ENCODE measurements around the gene TMIGD2. TPM values are rescaled to one million over a fixed set of nuclear protein-coding genes. Genes with fewer than 3 reads are reported as not detected.

TMIGD2 gene
- total and polyA plus RNA-seq, 2 of the 4 experiments (the other 2 are of a cell fraction), result not detected

DNA sequence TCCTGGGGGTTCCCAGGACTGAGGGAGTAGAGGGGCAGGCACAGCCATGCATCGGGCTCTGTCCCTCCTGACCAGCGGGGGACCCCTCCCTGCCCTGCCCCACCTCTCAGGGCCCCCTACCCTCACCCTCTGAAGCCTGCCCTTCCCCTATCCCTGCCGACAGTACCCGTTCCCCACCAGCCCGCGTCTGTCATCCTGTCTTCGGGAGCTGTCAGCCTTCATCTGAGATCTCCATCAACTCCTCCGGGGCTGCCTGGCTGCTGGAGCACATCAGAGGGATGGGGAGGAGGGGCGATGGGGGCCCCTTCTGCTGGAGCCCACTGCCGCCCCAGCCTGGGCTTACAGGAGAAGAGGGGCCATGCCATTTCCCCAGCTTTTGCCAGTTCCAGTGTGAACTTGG is 29.3 kb downstream of the TMIGD2 start:
- Histone ChIP-seq H3K9me1 (ENCODE audit: insufficient read depth, low read length) (no peaks in the 10 kb centered on the region), H3K4me3 (ENCODE audit: insufficient read depth, low read depth, low read length) (no peak overlapping the region), H3K9me3 (ENCODE audit: control insufficient read depth, insufficient read depth, low read length) (peaks cover 2% of the 10 kb centered on the region; the same call in 1 of the 2 replicates), H3K36me3 (ENCODE audit: control insufficient read depth, insufficient read depth, low read length) (peaks cover 11% of the 10 kb centered on the region), H3K23ac (ENCODE audit: low read depth, low read length) (no peak overlapping the region), H3K9ac (ENCODE audit: low read depth, low read length) (no peak overlapping the region), H4K8ac (ENCODE audit: low read depth in 2 of 2, low read length in 2 of 2) (no peak overlapping the region), H4K91ac (ENCODE audit: insufficient read depth, low read depth, low read length) (no peak overlapping the region), H2AK9ac (replicated peaks; ENCODE audit: low read depth, low read length, poor library complexity) (no peak overlapping the region), H2BK20ac (ENCODE audit: low read depth, low read length) (no peak overlapping the region), H3K14ac (replicated peaks; ENCODE audit: low read depth, low read length) (no peak overlapping the region), H3K27me3 (ENCODE audit: control insufficient read depth, insufficient read depth, low read length) (peaks cover 6% of the 10 kb centered on the region), H3K4me1 (ENCODE audit: control insufficient read depth, insufficient read depth, low read length) (no peaks in the 10 kb centered on the region), H4K5ac (ENCODE audit: low read depth, low read length) (no peak overlapping the region), H2BK120ac (ENCODE audit: low read depth, low read length) (no peak overlapping the region), H3K56ac (ENCODE audit: extremely low read depth, insufficient read depth, low read length) (no peak overlapping the region), H2BK5ac (ENCODE audit: low read depth, low read length, poor library complexity, severe bottlenecking) (no peak overlapping the region), H3K27ac (ENCODE audit: insufficient read depth, low read length) (no peak overlapping the region), H3K79me1 (ENCODE audit: low read depth in 1 of 2, low read length in 2 of 2) (no peaks in the 10 kb centered on the region), H2BK15ac (ENCODE audit: low read depth, low read length) (no peak overlapping the region), H3K4me2 (ENCODE audit: low read depth, low read length) (no peak overlapping the region), H2AK5ac (ENCODE audit: low read depth, low read length) (no peak overlapping the region), H3K4ac (ENCODE audit: low read depth, low read length) (no peak overlapping the region), H3K18ac (ENCODE audit: low read depth, low read length) (no peak overlapping the region), H4K20me1 (ENCODE audit: insufficient read depth, low read length) (no peaks in the 10 kb centered on the region), H2AFZ (replicated peaks; ENCODE audit: low read length, poor library complexity) (no peak overlapping the region)
- TF ChIP-seq MAZ (IDR thresholded peaks at IDR 0.05; ENCODE audit: borderline replicate concordance, low read depth, low read length) (no peak), CHD1 (IDR thresholded peaks at IDR 0.05; ENCODE audit: low read depth, low read length) (no peak), MAFK (IDR thresholded peaks at IDR 0.05; ENCODE audit: low read depth, low read length) (no peak), BHLHE40 (IDR thresholded peaks at IDR 0.05; ENCODE audit: low read depth, low read length) (no peak), CEBPB (IDR thresholded peaks at IDR 0.05; ENCODE audit: low read depth, low read length) (no peak), POLR2A (IDR thresholded peaks at IDR 0.05; ENCODE audit: low read depth, low read length) (no peak), MXI1 (IDR thresholded peaks at IDR 0.05; ENCODE audit: borderline replicate concordance, low read depth, low read length) (no peak), SMC3 (IDR thresholded peaks at IDR 0.05; ENCODE audit: low read depth, low read length) (no peak)
- TF ChIP-seq, protein P1, sequence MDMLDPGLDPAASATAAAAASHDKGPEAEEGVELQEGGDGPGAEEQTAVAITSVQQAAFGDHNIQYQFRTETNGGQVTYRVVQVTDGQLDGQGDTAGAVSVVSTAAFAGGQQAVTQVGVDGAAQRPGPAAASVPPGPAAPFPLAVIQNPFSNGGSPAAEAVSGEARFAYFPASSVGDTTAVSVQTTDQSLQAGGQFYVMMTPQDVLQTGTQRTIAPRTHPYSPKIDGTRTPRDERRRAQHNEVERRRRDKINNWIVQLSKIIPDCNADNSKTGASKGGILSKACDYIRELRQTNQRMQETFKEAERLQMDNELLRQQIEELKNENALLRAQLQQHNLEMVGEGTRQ (IDR thresholded peaks at IDR 0.05; ENCODE audit: low read depth, low read length), result no peak
- TF ChIP-seq, protein P2, sequence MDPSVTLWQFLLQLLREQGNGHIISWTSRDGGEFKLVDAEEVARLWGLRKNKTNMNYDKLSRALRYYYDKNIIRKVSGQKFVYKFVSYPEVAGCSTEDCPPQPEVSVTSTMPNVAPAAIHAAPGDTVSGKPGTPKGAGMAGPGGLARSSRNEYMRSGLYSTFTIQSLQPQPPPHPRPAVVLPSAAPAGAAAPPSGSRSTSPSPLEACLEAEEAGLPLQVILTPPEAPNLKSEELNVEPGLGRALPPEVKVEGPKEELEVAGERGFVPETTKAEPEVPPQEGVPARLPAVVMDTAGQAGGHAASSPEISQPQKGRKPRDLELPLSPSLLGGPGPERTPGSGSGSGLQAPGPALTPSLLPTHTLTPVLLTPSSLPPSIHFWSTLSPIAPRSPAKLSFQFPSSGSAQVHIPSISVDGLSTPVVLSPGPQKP (IDR thresholded peaks at IDR 0.05; ENCODE audit: borderline replicate concordance, low read depth, low read length), result no peak
- in situ Hi-C loops (cut with MboI; ENCODE audit: low sequenced_read_pairs) (no loop called here), intact Hi-C loops (cut with micrococcal nuclease) (no loop called here), dilution Hi-C loops (cut with HindIII; ENCODE audit: low sequenced_read_pairs, unreplicated experiment) (no loop called here)
- ChIA-PET CTCF (no interaction called here), POLR2A (ENCODE audit: unreplicated experiment) (no interaction called here)
- no peak for DNase-seq
- no peak for ATAC-seq (ENCODE audit: low read depth)
- no TSS peak for BruUV-seq (replicated peaks)
- WGBS, 2 experiments (ENCODE audit: extremely low coverage in 2 of 2, insufficient read length in 1 of 2), result no CpG with 5 or more reads among the region's 10 CpGs
